PFSK-1 (cell line): ENCODE data around the gene RBBP8NL.

Source experiments
- FOXP2 ChIP-seq: optimal IDR thresholded peaks from 2 replicates; pipeline ENCODE3; 2011; ENCODE audit warnings: borderline replicate concordance, control low read depth, inconsistent platforms; ENCODE audit not compliant: insufficient read depth; ENCODE audit errors: extremely low read length, extremely low read depth
- POLR2AphosphoS5 ChIP-seq: IDR thresholded peaks from 2 replicates; pipeline ENCODE4 v1.6.1; 2012; ENCODE audit warnings: low read depth, mild to moderate bottlenecking, control low read depth, low read length, moderate library complexity
- REST ChIP-seq, 2 experiments: IDR thresholded peaks; 2 replicates each; pipeline versions ENCODE4 v1.6.1 to v1.8.0; 2011 to 2012; ENCODE audit warnings: low read depth in 2 of 2, low read length in 2 of 2, control low read depth in 1 of 2, inconsistent platforms in 1 of 2, mild to moderate bottlenecking in 1 of 2, moderate library complexity in 1 of 2; ENCODE audit not compliant: insufficient read depth in 1 of 2
- SIN3A ChIP-seq: IDR thresholded peaks from 2 replicates; pipeline ENCODE4 v1.6.1; 2012; ENCODE audit warnings: mild to moderate bottlenecking, low read length, moderate library complexity, borderline replicate concordance; ENCODE audit not compliant: insufficient read depth
- TAF1 ChIP-seq: IDR thresholded peaks from 2 replicates; pipeline ENCODE4 v1.6.1; 2012; ENCODE audit warnings: low read length, control low read depth, borderline replicate concordance; ENCODE audit not compliant: insufficient read depth

RBBP8NL gene

GRCh38 chr20:62361799-62362589 is 65.3 kb downstream of the RBBP8NL start:
- TF ChIP-seq TAF1 (no peak), FOXP2 (no peak), REST (IDR thresholded peaks at IDR 0.05; ENCODE audit: insufficient read depth in 1 of 2, low read depth in 2 of 2, low read length in 2 of 2) (no peak), POLR2AphosphoS5 (no peak), SIN3A (no peak)

- no peak for TF ChIP-seq POLR2AphosphoS5
- no peak for TF ChIP-seq FOXP2
- no peak for TF ChIP-seq TAF1
- no peak for TF ChIP-seq SIN3A
- no peak for TF ChIP-seq REST (IDR thresholded peaks at IDR 0.05; ENCODE audit: insufficient read depth in 1 of 2, low read depth in 2 of 2, low read length in 2 of 2)
Measured at GRCh38 chr20:62360854-62361798, 66.2 kb downstream of the RBBP8NL start.
